ENCODE measurements around the gene ALDH1A2.

DNA sequence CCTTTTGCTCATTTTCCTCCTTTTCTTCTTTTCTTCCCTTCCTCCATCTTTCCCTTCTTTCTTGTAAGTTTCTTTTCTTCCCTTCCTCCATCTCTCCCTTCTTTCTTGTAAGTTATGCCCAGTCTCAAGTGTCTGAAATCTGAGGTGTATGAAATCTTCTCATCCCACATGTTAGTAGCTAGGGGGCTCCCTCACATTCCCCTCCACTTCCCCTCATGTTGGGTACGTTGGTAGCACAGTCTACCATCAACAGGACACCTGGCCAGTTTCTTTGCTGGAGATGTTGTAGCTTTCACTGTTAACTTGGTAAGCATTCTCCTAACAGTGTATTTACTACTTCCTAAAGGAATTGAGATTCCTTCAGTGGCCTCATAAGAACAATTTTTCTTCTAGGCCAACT, 133.9 kb downstream of the ALDH1A2 start:
- TF ChIP-seq, protein P1, sequence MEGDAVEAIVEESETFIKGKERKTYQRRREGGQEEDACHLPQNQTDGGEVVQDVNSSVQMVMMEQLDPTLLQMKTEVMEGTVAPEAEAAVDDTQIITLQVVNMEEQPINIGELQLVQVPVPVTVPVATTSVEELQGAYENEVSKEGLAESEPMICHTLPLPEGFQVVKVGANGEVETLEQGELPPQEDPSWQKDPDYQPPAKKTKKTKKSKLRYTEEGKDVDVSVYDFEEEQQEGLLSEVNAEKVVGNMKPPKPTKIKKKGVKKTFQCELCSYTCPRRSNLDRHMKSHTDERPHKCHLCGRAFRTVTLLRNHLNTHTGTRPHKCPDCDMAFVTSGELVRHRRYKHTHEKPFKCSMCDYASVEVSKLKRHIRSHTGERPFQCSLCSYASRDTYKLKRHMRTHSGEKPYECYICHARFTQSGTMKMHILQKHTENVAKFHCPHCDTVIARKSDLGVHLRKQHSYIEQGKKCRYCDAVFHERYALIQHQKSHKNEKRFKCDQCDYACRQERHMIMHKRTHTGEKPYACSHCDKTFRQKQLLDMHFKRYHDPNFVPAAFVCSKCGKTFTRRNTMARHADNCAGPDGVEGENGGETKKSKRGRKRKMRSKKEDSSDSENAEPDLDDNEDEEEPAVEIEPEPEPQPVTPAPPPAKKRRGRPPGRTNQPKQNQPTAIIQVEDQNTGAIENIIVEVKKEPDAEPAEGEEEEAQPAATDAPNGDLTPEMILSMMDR (IDR thresholded peaks at IDR 0.05): no peak
- TF ChIP-seq POLR2A (IDR thresholded peaks at IDR 0.05) (no peak), POLR2AphosphoS5 (IDR thresholded peaks at IDR 0.05) (no peak), EP300 (IDR thresholded peaks at IDR 0.05) (no peak)

Data from gastroesophageal sphincter (tissue), 3 donors.